Measurements from ENCODE around the gene C8G.

C8G gene

GRCh38 chr9:136920069-136920468 is 25.0 kb upstream of the C8G start:
- no peak for DNase-seq (ENCODE audit: low read depth, low spot score)
- H3K27ac ChIP-seq, result no peak overlapping the region

- no peak for DNase-seq (ENCODE audit: low read depth, low spot score)
- H3K27ac ChIP-seq, result no peak overlapping the region
Measured at GRCh38 chr9:136920734-136921231, 24.3 kb upstream of the C8G start.

- H3K27ac ChIP-seq, result no peak overlapping the region
- no peak for DNase-seq (ENCODE audit: low read depth, low spot score)
Measured at GRCh38 chr9:136921307-136921706, 23.7 kb upstream of the C8G start.

- no peak for DNase-seq (ENCODE audit: low read depth, low spot score)
Measured at GRCh38 chr9:136921718-136922117, 23.3 kb upstream of the C8G start.

GRCh38 chr9:136922540-136922939 is 22.5 kb upstream of the C8G start:
- no peak for DNase-seq (ENCODE audit: low read depth, low spot score)
- no peak overlapping the region for H3K27ac ChIP-seq

More at GRCh38 chr9:136921718-136922117, 23.3 kb upstream of the C8G start:
- no peak overlapping the region for H3K27ac ChIP-seq

GRCh38 chr9:136923881-136924280 is 21.2 kb upstream of the C8G start:
- no peak for DNase-seq (ENCODE audit: low read depth, low spot score)
- H3K27ac ChIP-seq, result no peak overlapping the region

GRCh38 chr9:136925414-136926153 is 19.5 kb upstream of the C8G start:
- no peak overlapping the region for H3K27ac ChIP-seq
- no peak for DNase-seq (ENCODE audit: low read depth, low spot score)

- no peak overlapping the region for H3K27ac ChIP-seq
- DNase-seq (ENCODE audit: low read depth, low spot score), result no peak
Measured at GRCh38 chr9:136926154-136926704, 18.8 kb upstream of the C8G start.

GRCh38 chr9:136926749-136927148 is 18.3 kb upstream of the C8G start:
- no peak overlapping the region for H3K27ac ChIP-seq
- no peak for DNase-seq (ENCODE audit: low read depth, low spot score)

GRCh38 chr9:136927343-136928271 is 17.4 kb upstream of the C8G start:
- no peak overlapping the region for H3K27ac ChIP-seq
- DNase-seq (ENCODE audit: low read depth, low spot score), result no peak

- H3K27ac ChIP-seq, result no peak overlapping the region
- DNase-seq (ENCODE audit: low read depth, low spot score), result no peak
Measured at GRCh38 chr9:136928591-136928990, 16.5 kb upstream of the C8G start.

- DNase-seq (ENCODE audit: low read depth, low spot score), result no peak
- H3K27ac ChIP-seq, result no peak overlapping the region
Measured at GRCh38 chr9:136930014-136930413, 15.0 kb upstream of the C8G start.

GRCh38 chr9:136931611-136932130 is 13.4 kb upstream of the C8G start:
- H3K27ac ChIP-seq, result no peak overlapping the region
- DNase-seq (ENCODE audit: low read depth, low spot score), result no peak

- DNase-seq (ENCODE audit: low read depth, low spot score), result no peak
- no peak overlapping the region for H3K27ac ChIP-seq
Measured at GRCh38 chr9:136934277-136934676, 10.8 kb upstream of the C8G start.

GRCh38 chr9:136935651-136936050 is 9.4 kb upstream of the C8G start:
- DNase-seq (ENCODE audit: low read depth, low spot score), result no peak
- H3K27ac ChIP-seq, result no peak overlapping the region

- no peak overlapping the region for H3K27ac ChIP-seq
- DNase-seq (ENCODE audit: low read depth, low spot score), result no peak
Measured at GRCh38 chr9:136936645-136937170, 8.3 kb upstream of the C8G start.

- no peak overlapping the region for H3K27ac ChIP-seq
- no peak for DNase-seq (ENCODE audit: low read depth, low spot score)
Measured at GRCh38 chr9:136937186-136938001, 7.6 kb upstream of the C8G start.

GRCh38 chr9:136939431-136939995 is 5.5 kb upstream of the C8G start:
- DNase-seq (ENCODE audit: low read depth, low spot score), result no peak
- H3K27ac ChIP-seq, result no peak overlapping the region

- no peak for DNase-seq (ENCODE audit: low read depth, low spot score)
- no peak overlapping the region for H3K27ac ChIP-seq
Measured at GRCh38 chr9:136939996-136940525, 5.0 kb upstream of the C8G start.
